GM19099 (cell line): ENCODE measurements around the gene MRPL40.

Source experiments
- POLR2A ChIP-seq: IDR thresholded peaks from 3 replicates; pipeline ENCODE4 v1.6.1; 2011; ENCODE audit warnings: low read depth; ENCODE audit not compliant: insufficient read length; ENCODE audit errors: extremely low read depth

The MRPL40 gene

DNA sequence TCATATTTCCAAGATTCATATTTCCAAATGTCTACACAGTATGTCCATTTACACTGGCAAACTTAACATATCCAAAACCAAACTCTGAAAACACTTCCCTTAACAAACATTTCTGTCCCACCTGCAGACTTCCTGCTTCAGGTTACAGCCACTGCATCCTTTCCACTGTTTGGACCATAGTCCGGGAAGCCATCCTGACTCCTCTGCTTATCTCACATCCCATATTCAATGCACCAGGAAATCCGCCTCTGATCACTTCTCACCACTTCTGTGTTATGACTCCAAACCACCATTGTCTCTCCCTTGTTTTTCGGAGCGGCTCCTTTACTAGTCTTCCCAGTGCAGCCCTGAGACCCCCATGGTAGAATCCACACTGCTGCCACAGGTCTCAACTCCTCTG, 30.9 kb upstream of the MRPL40 start:
- TF ChIP-seq POLR2A: no peak

GRCh38 chr22:19402642-19403191, 29.6 kb upstream of the MRPL40 start:
- no peak for TF ChIP-seq POLR2A

GRCh38 chr22:19404676-19405075, 27.7 kb upstream of the MRPL40 start:
- no peak for TF ChIP-seq POLR2A

DNA sequence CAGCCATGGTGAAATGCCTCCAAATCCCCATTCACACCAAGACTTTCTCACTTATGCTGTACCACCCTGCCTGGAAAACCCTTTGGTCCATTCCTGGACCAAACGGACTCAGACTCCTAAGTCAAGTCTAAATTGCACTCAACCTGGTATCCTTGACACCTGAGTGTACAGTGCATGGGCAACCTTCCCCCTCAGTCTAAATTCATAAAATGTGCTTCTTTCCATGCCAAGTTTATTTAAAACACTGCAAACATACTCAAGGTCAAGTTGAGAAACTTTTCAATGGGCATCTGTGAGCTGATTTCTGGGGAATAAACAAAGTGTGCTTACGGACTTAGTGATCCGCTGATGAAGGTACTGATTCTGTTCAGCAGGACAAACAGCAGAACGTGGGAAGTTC, 27.2 kb upstream of the MRPL40 start:
- no peak for TF ChIP-seq POLR2A

- no peak for TF ChIP-seq POLR2A
These were observed 26.7 kb upstream of the MRPL40 start for GRCh38 chr22:19405652-19406051.

GRCh38 chr22:19406281-19406811, 26.0 kb upstream of the MRPL40 start:
- no peak for TF ChIP-seq POLR2A

DNA sequence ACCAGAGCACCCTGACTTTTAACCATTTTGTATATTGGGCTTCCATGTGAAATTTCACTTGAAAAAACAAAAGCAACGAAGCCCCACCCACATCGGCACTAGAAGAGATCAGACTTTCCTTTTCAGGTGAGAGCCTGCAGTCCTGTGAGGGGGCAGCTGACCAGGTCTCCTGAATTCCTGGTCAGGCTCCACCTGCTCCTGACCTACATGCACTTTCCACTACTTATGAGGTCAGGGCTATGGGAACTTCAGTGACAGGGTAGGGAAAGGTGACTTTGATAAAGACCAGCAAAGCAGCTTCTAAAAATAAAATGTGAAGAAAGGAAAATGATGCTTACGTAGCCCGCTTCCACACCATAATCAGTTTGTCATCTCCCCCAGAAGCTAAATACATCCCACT, 25.5 kb upstream of the MRPL40 start:
- TF ChIP-seq POLR2A: no peak

DNA sequence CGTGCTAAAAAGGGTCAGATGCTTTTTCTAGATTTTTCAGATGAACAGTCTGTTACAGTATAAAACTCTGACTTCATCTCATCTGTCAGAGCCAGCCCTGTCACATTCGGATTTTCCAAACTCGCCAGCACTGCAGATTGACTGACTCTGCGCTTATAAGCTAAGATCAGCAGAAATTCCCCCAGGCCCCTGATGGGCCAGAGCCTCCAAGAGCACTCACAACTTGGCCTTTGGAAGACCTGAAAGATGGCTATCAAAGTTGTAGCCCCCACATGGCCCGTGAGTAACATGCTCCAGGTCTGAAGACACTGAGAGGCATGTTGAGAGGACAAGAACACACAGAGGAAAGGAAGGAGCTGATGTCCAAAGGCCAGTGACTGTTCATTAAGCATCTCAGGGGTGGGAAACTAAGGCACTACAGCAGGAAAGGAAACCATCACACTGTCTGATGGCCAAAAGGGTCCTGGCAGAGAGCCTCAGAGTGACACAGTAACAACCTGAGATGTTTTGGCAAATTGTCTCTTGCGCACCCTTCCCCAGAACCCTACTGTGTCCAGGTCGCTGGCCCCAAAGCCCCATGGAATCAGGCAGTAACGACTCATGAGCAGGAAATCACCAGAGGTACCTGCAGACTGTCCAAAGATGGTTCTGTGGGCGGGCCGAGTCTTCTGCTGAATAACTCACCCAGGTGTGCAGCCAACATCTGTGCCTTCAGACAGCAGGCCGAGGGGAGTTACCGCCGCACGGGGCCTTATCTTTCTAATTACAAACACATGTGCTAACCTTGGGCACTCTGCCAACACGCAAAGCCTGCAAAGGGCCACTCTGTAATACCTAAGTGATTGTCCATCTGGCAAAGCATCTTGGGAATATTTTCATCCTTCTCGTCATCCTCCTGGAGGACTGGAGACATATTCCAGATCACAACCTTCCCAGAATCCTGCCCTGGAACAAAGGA, 24.4 kb upstream of the MRPL40 start:
- no peak for TF ChIP-seq POLR2A

- TF ChIP-seq POLR2A: no peak
These were observed 21.2 kb upstream of the MRPL40 start for GRCh38 chr22:19410941-19411689.

DNA sequence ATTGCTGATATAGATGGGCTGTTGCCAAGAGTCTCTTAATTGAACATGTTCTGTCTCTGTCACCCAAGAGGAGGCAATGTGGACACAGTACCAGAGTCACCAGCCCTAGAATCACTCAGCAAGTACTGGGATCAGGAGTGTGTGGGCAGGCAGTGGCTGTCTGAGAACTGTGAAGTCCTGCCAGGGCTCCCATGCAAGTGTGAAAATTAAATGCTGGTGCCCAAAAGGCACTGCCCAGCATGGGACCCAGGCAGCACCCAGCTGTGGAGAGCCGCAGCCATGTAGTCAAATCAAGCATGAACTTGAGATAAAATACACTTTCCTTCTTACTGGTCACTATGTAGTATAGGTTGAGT, 20.7 kb upstream of the MRPL40 start:
- TF ChIP-seq POLR2A: no peak

DNA sequence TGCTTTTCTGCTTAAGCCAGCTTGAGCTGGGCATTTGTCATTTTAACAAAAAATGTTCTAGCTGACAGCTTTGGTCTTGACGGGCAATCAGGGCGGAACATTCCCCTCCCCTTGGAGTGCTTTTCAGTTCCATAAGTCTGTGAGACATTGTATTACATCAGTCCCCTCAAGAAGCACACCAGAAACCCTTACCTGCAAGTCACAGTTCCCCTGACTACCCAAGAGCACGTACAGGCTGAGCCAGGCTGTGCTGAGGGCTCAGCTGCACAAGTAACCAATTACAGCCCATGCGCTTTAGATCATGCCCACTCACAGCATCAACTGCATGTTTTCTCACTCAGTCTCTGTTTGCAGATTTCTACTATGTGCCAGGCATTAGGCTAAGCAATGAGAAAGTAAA, 19.9 kb upstream of the MRPL40 start:
- no peak for TF ChIP-seq POLR2A

GRCh38 chr22:19412923-19413322, 19.4 kb upstream of the MRPL40 start:
- no peak for TF ChIP-seq POLR2A

GRCh38 chr22:19419086-19419463, 13.3 kb upstream of the MRPL40 start:
- TF ChIP-seq POLR2A: no peak

GRCh38 chr22:19419464-19420178, 12.7 kb upstream of the MRPL40 start:
- no peak for TF ChIP-seq POLR2A

GRCh38 chr22:19420321-19420720, 12.0 kb upstream of the MRPL40 start:
- no peak for TF ChIP-seq POLR2A

GRCh38 chr22:19422440-19423301, 9.7 kb upstream of the MRPL40 start:
- TF ChIP-seq POLR2A: no peak
